GM21360 (cell line): ENCODE data around the gene MAGI2.

Experiments used
- ATAC-seq: cut with Tn5 transposase; IDR thresholded peaks from one replicate; pipeline ENCODE4 v1.9.1; 2021; ENCODE audit warnings: mild to moderate bottlenecking, moderate library complexity; ENCODE audit not compliant: unreplicated experiment

The MAGI2 gene

GRCh38 chr7:78130446-78131215 lies 1322.8 kb downstream of the MAGI2 start:
- ATAC-seq: no peak

- ATAC-seq: no peak
Measured at GRCh38 chr7:78129865-78130264, 1323.6 kb downstream of the MAGI2 start.

GRCh38 chr7:78127009-78127408 lies 1326.5 kb downstream of the MAGI2 start:
- ATAC-seq: no peak

GRCh38 chr7:78125884-78126283 lies 1327.6 kb downstream of the MAGI2 start:
- ATAC-seq: no peak

- ATAC-seq: no peak
Measured at GRCh38 chr7:78124216-78124615, 1329.3 kb downstream of the MAGI2 start.

- ATAC-seq: no peak
Measured at GRCh38 chr7:78121888-78122287, 1331.6 kb downstream of the MAGI2 start.

GRCh38 chr7:78118470-78118869 lies 1335.0 kb downstream of the MAGI2 start:
- no peak for ATAC-seq

- ATAC-seq: no peak
Measured at GRCh38 chr7:78115876-78116275, 1337.6 kb downstream of the MAGI2 start.

GRCh38 chr7:78114993-78115392 lies 1338.5 kb downstream of the MAGI2 start:
- no peak for ATAC-seq

- ATAC-seq: no peak
Measured at GRCh38 chr7:78112488-78112887, 1341.0 kb downstream of the MAGI2 start.

GRCh38 chr7:78111386-78111785 lies 1342.1 kb downstream of the MAGI2 start:
- ATAC-seq: no peak

GRCh38 chr7:78103475-78103874 lies 1350.0 kb downstream of the MAGI2 start:
- no peak for ATAC-seq

- ATAC-seq: no peak
Measured at GRCh38 chr7:78101076-78101475, 1352.4 kb downstream of the MAGI2 start.

GRCh38 chr7:78099715-78100394 lies 1353.6 kb downstream of the MAGI2 start:
- no peak for ATAC-seq

- ATAC-seq: no peak
Measured at GRCh38 chr7:78095549-78095948, 1357.9 kb downstream of the MAGI2 start.

GRCh38 chr7:78092331-78092730 lies 1361.1 kb downstream of the MAGI2 start:
- ATAC-seq: no peak

GRCh38 chr7:78090616-78091015 lies 1362.9 kb downstream of the MAGI2 start:
- no peak for ATAC-seq

GRCh38 chr7:78083476-78084120 lies 1369.9 kb downstream of the MAGI2 start:
- no peak for ATAC-seq

- no peak for ATAC-seq
Measured at GRCh38 chr7:78082556-78082955, 1370.9 kb downstream of the MAGI2 start.

GRCh38 chr7:78081888-78082287 lies 1371.6 kb downstream of the MAGI2 start:
- ATAC-seq: no peak

- no peak for ATAC-seq
Measured at GRCh38 chr7:78081344-78081743, 1372.1 kb downstream of the MAGI2 start.

GRCh38 chr7:78080811-78081210 lies 1372.7 kb downstream of the MAGI2 start:
- ATAC-seq: no peak
